ENCODE data around the gene NUMB.
"Not testable (repeated sequence)": the region's sequence is repeated elsewhere in the genome, so short reads cannot be mapped to it uniquely, and the experiment has no call there.

The NUMB gene

GRCh38 chr14:73359445-73359844, 98.9 kb downstream of the NUMB start:
- no peak for DNase-seq (ENCODE audit: low spot score)

- DNase-seq (ENCODE audit: low spot score), result no peak
These were observed 100.2 kb downstream of the NUMB start for GRCh38 chr14:73358187-73358586.

- DNase-seq (ENCODE audit: low spot score), result not testable (repeated sequence)
These were observed 109.3 kb downstream of the NUMB start for GRCh38 chr14:73349091-73349490.

GRCh38 chr14:73344319-73344718, 114.0 kb downstream of the NUMB start:
- DNase-seq (ENCODE audit: low spot score), result no peak

GRCh38 chr14:73342670-73343069, 115.7 kb downstream of the NUMB start:
- DNase-seq (ENCODE audit: low spot score), result no peak

- DNase-seq (ENCODE audit: low spot score), result no peak
These were observed 118.3 kb downstream of the NUMB start for GRCh38 chr14:73339846-73340595.

- DNase-seq (ENCODE audit: low spot score), result no peak
These were observed 119.1 kb downstream of the NUMB start for GRCh38 chr14:73339206-73339605.

GRCh38 chr14:73338551-73338950, 119.8 kb downstream of the NUMB start:
- no peak for DNase-seq (ENCODE audit: low spot score)

GRCh38 chr14:73333031-73333430, 125.3 kb downstream of the NUMB start:
- no peak for DNase-seq (ENCODE audit: low spot score)

- DNase-seq (ENCODE audit: low spot score), result no peak
These were observed 132.6 kb downstream of the NUMB start for GRCh38 chr14:73325630-73326299.

GRCh38 chr14:73325063-73325462, 133.3 kb downstream of the NUMB start:
- DNase-seq (ENCODE audit: low spot score), result no peak

GRCh38 chr14:73324533-73324932, 133.8 kb downstream of the NUMB start:
- no peak for DNase-seq (ENCODE audit: low spot score)

- DNase-seq (ENCODE audit: low spot score), result no peak
These were observed 134.4 kb downstream of the NUMB start for GRCh38 chr14:73323896-73324399.

GRCh38 chr14:73313151-73313550, 145.2 kb downstream of the NUMB start:
- no peak for DNase-seq (ENCODE audit: low spot score)

- no peak for DNase-seq (ENCODE audit: low spot score)
These were observed 145.7 kb downstream of the NUMB start for GRCh38 chr14:73312687-73313086.

GRCh38 chr14:73311708-73312030, 146.7 kb downstream of the NUMB start:
- DNase-seq (ENCODE audit: low spot score), result no peak

- DNase-seq (ENCODE audit: low spot score), result not testable (repeated sequence)
These were observed 149.1 kb downstream of the NUMB start for GRCh38 chr14:73309207-73309606.

GRCh38 chr14:73307261-73307660, 151.1 kb downstream of the NUMB start:
- no peak for DNase-seq (ENCODE audit: low spot score)

GRCh38 chr14:73305499-73305898, 152.8 kb downstream of the NUMB start:
- DNase-seq (ENCODE audit: low spot score), result no peak

- peak; percentile 37 for DNase-seq (ENCODE audit: low spot score)
These were observed 163.0 kb downstream of the NUMB start for GRCh38 chr14:73295198-73295796.

- no peak for DNase-seq (ENCODE audit: low spot score)
These were observed 164.3 kb downstream of the NUMB start for GRCh38 chr14:73293782-73294781.

GRCh38 chr14:73290279-73290678, 168.1 kb downstream of the NUMB start:
- DNase-seq (ENCODE audit: low spot score), result no peak
